HG02571 (cell line): ENCODE data around the gene ME3.
"Not testable (repeated sequence)": the region's sequence is repeated elsewhere in the genome, so short reads cannot be mapped to it uniquely, and the experiment has no call there.

Experiments
- ATAC-seq: cut with Tn5 transposase; IDR thresholded peaks from one replicate; pipeline ENCODE4 v1.9.1; 2021; ENCODE audit warnings: mild to moderate bottlenecking, moderate library complexity; ENCODE audit not compliant: unreplicated experiment

The ME3 gene

DNA sequence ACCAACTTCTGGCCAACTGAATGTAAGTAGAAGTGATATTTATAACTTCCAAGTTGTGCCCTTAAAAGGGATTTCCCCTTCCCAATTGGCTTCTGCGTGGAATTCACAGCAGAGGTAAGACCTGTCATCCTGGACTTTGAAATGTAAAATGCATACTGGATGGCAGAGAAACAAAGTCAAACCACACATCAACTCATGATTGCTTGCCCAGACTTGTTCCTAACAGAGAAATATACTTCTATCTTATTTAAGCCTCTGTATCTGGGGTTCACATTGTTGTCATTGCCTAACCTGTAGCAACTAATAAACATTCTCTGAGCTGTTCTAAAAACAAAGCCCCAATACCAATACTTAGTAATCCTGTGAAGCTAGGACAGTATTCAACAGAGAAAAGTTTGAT lies 6.2 kb downstream of the ME3 start:
- no peak for ATAC-seq

DNA sequence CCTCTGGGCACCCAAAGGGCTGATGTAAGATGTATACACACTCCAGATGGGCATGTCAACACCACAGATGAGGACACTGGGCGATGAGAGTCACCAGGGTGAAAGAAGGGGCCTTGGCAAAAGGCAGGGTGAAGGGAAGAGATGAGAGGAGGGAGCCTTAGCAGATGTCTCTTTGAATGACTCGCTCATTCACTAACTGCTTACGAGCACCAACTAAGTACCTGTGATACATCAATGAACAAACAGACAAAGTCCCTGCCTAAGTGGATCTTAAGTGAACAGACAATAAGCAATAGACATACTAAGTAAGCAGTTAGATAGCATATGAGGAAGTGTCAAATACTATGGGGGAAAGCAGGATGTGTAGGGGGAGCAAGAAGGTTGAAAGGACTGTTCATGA lies 7.5 kb downstream of the ME3 start:
- no peak for ATAC-seq

DNA sequence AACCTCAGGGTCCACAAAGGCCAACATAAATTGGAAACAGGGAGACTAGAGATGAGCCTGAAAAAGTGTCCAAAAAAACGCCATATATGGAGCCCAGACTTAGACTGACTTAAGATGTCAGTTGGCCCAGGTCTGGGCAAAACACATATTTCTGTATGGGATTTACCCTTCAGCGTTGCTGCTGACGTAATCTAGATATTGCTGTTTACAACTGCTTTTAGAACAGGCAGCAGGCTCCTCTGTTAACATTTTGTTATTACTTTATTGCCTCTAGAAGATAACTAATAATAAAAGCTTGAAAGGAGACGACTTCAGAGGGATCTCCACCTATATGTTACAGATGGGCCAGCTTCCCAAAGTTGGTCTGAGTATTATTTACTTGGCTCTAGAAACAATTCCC lies 8.7 kb downstream of the ME3 start:
- no peak for ATAC-seq

DNA sequence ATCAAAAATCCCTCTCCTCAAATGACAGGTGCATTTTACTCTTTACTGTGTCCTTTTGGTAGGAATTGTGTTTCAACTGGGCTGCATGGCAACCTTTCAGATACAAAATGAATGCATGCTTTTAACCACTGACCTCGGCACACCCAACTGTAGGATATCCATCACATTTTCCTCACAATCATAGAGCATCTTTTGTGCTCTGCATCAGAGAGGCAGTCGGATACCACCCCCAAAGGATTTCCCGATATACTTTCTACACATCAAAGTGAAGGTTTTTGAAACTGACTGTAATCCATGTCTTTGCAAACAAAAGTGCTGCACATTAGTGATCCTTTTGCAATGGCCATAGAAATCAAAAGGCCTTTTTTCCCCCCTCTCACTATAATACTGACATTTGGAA lies 9.1 kb downstream of the ME3 start:
- no peak for ATAC-seq

DNA sequence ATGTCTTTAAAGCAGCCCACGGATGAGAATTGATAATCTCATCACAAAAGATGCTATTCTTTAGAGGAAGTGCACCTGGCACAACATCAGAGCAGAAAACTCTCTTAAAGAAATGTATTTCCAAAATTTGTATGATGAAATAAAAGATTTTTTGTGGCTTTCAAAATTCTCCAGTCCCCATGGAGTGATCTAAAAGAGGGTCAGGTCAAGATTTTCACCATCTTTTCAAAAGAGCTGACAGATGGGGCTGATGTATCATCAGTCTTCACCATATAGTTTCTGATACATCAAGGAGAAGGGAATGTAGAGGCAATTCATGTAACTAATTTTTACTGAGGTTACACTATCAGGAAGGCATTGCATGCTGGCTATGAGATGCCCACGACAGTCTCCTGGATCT lies 11.7 kb downstream of the ME3 start:
- ATAC-seq: no peak

DNA sequence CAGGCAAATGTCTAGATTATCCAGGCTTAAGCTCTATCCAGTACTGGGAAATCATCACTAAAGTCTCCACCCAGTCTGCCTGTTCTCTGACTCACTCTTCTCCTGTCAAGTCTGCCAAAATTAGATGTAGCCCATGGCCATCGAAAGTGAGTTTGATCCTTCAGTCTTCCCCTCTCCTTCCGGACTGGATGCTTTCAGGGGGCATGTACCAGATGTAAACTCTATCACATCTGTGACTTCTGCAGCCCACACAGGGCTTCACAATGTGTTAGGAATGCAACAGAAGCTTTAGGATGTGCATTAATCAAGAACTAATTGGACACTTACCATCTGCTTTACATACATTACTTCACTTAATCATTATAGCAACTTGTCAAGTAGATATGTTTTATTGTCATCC lies 12.3 kb downstream of the ME3 start:
- ATAC-seq: no peak

DNA sequence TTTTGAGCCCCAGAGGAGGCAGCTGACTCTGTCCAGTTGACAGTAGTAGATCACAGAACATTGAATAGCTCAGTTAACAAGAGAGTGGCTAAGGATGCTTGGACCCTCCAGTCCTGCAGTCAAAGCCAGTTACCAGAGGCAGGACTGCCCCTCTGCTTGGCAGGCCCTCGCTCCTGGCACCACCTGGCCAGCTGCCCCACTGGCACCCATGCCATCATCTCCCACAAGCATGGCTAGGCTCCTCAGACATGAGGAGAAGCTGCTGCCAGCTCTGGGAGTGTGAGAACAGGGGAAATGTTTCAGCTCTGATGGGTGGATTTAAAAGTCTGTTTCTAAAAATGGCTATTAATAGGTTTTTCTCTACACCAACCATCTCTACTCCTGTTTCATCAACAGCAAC lies 13.9 kb downstream of the ME3 start:
- no peak for ATAC-seq

DNA sequence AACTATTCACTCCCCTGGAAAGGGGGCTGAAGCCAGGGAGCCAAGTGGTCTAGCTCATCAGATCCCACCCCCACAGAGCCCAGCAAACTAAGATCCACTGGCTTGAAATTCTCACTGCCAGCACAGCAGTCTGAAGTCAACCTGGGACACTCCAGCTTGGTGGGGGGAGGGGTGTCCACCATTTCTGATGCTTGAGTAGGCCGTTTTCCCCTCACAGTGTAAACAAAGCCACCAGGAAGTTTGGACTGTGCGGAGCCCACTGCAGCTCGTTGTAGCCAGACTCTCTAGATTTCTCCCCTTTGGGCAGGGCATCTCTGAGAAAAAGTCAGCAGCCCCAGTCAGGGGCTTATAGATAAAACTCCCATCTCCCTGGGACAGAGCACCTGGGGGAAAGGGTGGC lies 27.2 kb downstream of the ME3 start:
- ATAC-seq: not testable (repeated sequence)

DNA sequence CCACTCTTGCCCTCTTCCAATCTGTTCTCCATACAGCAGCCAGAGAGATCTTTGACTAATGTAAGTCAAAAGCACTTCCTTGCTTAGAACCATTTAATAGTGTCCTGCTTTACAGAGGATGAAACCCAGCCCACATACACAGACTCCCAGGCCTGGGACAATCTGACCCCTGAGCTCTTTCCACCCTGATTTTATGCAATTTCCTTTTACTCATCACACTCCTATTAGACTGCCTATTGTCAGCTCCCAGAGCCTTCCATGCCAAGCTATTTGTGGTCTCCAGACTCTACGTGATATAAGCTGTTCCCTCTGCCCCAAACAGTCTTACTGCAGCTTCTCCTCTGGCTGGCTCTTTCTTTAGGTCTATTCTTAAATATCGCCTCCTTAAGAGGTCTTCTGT lies 28.1 kb downstream of the ME3 start:
- no peak for ATAC-seq

DNA sequence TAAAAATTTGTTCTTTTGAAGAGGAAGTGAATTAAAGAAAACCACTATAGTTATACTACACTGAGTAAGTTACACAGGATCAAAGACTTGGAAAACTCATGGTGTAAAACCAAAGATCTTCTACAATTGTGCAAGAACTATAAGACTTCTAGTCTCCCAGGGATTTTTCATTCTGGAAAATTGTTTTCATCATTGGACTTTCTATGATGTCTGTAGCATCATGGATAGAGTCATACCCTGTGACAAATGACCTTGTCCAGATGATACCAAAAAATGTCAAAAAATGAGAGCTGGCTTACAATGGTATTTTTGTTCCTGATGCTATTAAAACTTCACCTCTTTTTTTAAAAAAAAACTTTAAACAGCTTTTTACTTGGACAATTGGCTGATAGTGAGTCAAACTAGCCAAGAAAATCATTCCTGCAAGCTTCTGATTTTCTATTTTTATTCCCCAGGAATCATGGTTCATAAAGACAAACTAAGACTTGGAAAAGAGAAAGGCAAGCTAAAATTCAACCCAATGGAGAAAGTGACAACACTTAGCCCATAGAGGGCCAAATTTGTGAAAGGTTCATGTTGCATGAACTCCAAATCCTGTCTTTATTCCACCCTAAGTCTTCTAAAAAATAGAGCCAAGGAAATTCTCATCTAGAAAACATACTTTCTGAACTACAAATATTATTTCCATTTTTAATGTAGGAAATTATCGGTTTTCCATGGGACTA lies 30.7 kb downstream of the ME3 start:
- no peak for ATAC-seq

DNA sequence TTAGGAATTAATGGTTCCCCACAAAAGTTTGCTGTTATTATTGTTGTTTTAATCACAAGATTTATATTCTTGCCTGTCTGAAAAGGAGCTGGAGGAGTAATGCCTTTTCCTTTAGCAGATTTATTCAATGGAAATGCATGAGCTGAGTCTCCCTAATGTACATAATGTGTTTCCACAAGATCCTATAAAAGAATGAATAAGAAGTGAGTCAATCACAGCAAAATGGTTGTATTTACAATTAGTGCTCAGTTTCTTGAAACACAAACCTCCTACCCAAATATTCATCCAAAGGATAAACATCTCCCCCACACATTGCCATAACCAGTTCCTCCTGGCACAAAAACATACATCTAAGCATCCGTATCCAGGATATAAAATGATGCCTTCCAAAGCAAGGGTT lies 33.3 kb downstream of the ME3 start:
- ATAC-seq: no peak

DNA sequence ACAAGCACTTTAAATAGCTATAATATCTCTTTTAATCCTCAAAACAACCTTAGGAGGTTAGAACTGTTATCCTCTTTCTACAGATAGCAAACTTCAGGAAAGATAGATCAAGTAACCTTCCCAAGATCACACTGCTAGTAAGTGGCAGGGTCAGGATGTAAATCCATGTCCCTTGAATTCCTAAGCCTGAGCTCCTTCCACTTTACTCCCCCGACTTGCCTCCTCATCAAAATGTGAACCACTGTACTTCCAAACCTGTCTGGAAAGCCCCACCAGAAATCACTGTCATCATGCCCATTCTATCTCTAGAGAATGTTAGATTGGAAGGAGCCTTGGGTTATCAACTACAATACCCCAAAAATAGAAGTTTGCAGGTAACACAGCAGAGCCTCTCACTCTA lies 33.7 kb downstream of the ME3 start:
- ATAC-seq: no peak

DNA sequence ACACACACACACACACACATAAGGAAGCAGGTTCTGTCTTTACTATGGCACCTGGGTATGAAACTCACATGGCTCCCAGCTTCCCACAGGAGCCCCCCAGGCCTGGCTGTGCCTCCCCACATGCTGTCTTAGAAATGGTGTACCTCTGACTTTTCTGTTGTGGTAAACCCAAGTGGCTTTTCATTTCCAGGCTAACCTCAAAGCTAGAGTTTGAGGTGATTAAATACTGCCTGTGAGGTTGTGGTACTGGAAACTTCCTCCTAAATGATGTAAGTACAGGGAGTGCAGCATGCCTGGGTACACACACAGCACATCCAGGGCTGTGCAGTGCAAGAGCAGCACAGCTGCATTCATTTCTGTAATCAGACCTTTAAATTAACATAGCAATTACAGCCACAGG lies 34.4 kb downstream of the ME3 start:
- ATAC-seq: no peak

DNA sequence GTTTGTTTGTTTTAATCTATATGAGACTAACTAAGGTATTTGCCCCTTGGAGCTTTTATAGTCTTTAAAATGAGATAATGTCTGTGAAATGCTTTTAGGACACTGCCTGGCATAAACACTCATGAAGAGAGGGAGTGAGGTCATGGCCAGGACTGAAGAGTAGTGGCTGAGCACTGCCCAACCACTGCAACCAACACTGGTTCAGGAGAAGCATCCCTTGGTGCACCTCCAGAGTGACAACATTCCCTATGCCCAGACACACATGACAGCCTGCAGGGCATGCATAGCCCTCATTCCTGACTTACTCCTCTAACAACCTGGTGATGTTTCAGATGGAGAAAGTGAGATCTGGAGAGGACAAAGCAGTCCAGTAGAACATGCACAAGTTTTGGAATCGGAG lies 36.1 kb downstream of the ME3 start:
- ATAC-seq: no peak

DNA sequence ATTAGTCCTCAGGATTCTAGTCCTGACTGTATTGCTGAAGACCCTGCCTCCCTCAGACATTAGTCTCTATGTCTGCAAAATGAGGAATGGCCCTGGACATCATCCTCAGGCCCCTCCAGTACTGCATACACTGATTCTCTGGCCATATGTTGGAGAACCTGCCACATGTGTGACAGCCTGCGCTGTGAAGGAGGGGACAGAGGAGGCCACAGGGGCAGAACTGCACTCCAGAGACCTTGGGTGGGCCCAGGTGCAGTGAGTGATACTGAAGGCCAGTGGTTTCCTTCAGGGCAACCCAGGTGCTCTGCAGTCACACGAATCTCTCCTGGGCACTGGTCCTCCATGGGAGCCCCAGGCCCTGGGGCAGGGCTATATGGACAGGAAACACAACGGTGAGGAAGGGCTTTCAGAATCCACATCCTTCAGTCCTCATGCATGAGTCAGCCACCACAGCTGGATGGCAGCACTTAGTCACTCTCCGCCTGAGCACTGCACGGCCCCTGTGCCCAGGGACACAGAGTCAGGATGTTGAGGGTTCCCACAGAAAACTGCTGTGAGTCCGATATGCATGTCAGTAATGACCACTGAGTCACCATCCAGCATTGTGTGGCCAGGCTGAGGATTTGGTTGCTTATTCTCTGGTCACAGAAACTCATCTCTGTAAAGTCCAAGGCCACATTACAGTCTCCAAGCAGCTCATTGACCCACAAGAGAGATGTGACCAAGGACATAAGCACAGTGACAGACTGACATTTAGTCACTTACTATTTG lies 39.7 kb downstream of the ME3 start:
- no peak for ATAC-seq

DNA sequence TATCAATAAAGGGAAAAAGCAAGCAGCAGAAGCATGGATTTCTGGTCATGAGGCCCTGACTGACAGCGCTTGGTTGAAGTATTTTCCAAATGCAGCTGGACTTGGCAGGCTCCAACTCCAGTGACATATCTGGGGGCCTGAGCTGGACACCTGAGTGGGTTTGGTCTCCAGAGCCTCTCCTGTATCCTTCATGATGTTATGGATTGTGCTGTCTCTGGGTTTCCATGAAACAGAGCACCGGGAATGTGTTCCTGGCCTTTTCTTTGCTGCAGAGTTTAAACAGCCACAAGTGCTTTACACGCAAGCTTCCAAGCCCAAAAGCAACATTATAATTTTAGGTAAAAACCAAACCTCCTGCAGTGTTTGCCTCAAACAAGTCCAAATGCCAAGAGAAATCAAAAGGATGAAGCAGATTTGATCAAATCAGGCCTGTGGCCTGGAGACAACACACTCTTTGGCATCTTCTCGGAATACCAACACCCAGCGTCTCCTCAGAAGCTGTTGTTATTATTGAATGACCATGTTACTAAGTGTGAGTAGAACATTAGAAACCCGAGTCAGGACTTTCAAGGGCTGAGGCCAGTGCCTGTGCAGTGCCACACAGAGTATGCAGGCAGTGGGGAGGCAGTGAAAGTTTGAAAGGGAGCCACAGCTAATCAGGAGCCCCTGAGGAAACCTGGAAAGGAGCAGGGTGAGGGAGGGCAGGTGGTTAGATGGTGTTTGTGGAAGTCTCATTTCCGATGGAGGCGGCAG lies 42.0 kb downstream of the ME3 start:
- no peak for ATAC-seq

DNA sequence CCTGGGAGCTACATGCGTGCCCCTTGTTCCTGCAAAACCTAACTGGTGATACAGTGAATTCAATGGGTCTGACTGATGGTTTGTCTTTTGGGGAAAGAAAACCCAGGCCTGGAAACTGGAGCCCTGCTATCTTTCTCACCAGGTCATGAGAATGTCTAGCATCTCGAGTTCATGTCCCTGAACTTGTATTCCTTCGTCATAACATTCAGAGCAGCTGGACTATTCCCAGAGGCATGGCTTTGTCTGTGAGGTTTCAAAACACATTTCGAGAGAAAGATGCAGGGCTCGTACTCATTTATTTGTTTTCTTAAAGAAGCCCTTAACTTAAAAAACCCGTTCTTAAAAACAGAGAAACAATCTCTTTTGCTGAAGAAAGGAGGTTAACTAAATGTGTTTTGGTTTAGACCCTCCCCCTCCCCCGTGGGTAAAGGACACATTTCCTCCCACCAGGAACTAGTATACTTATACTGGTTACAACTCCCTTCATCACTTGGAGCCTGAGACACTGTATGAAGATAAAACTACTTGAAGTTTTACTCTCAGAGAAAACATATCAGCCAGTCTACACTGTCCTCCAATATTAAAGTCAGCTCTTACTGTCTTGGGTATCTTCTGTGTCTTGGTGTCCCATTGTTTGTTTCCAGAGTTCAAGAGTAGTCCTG lies 43.2 kb downstream of the ME3 start:
- ATAC-seq: no peak

DNA sequence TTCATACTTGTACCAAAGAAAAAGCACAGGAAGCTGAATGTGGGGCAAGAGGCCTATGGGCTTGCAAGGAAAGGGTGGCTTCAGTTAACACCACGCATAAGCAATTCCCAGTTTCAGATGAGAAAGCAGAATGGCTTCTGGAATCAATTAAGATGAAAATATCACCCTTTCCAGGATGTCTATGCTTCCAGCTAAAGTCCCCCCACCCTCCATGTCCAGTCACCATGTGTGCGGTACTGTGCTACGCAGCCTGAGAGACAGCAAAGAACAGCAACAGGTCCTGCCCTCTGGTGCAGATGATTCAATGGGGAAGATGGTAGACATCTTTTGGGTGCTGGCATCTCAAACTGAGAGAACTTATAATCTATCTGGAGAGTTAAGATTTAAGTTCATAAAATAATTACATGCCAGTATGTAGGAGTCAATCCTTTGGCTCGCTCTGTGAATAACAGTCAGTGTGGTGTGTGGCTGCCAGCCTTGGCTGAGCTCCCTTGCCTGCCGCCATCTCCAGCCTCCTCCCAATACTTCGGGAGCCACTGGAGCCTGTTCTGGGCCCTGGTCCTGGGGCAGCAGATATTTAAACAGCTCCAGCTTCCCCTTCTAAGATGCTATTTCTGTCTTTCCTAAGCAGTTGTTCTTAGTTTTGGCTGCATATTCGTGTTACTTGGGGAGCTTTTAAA lies 44.5 kb downstream of the ME3 start:
- no peak for ATAC-seq

DNA sequence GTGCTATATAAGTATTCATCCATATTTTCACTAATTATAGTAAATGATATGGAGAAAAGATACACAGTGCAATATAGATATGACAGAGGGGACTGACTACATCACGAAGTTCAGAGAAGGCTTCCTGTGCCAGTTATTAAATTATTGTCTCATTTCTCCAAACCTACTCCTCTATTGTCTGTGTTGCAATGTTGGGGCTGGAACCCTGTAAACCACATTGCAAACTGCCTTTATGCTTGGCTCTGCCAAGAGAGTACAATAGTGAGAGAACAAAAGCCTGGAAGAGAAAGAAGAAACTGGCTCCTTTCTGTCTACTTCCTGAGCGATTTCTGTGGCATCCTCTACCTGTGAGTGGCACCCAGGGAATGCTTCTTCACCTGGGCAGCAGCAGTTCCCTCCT lies 46.4 kb downstream of the ME3 start:
- no peak for ATAC-seq

DNA sequence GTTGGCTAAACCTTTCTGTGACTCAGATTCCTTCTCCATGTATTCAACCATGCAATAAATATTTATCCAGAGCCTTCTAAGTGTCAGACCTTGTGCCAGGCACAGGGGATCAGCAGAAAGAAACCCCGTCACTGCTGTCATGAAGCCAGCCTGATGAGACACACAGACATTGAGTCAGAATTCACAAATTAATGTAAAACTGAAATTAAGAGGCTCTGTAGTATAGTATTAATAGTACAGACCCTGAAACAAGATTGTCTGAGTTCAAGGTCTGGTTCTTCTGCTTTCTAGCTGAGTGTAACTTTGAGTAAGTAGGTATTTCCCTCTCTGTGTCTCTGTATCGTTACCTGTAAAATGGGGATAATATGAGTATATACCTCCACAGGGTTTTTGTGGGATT lies 46.9 kb downstream of the ME3 start:
- no peak for ATAC-seq

DNA sequence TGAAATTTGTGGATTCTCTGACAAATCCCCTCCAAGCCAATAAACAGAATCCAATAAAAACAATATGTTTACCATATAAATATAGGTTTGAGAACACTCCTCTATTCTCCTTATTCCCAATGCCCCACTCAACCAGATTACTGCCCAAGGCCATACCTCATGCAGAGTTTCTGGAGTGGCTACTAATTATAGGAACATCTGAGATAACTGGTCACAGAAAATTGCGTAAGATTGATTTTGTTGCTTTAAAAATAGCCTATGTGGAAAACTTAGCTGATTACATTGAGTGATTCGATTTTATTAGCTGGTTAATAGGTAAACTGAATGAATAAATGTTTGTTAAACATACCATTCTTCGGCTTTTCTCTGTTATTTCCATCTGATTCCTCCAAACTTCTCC lies 48.0 kb downstream of the ME3 start:
- no peak for ATAC-seq
